Stimulated activated CD8-positive, alpha-beta memory T cell treated with anti-CD3 and anti-CD28 coated beads, Interleukin-12 subunit alpha, Interleukin-12 subunit beta, amount 100 ng/mL, for 24 hours (primary cell): Measurements from ENCODE around the gene ACLY.
"Not testable (repeated sequence)": the region's sequence is repeated elsewhere in the genome, so short reads cannot be mapped to it uniquely, and the experiment has no call there.

Experiments
- DNase-seq: peaks from one replicate; pipeline ENCODE4 v3.0.0-alpha.2; 2020; ENCODE audit errors: extremely low read depth

Gene ACLY

DNA sequence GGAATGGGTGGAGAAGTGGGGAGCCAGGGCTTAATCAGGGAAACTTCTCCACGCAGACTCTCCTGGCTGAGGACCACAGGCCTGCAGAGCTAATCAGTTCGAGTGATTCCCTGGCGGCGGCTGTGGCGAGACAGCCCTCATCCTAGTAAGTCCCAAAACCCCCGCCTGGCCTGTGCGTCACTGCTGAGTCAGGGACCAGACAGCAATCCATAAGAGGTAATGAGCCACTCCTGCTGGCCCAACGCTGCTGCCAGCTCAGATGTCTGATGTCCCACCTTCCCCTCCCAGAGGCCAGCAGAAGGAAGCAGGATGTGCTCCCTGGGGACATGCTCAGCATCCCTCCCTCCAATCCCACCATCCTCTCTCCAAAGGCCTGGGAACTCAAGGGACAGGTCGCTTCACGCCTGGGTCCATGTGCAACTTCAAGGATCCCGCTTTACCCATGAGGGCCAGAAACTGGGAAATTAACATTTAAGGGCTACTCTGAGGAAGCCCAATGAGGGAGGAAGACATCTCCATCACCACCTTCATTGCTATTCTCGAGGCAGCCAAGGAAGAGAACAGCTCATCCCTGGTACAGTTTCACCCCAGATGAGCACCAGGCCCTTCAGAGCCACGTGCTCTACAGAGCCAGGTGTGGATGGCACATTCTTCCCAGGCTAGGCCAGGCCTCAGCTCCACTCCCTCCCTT, 7.9 kb downstream of the ACLY start:
- no peak for DNase-seq

DNA sequence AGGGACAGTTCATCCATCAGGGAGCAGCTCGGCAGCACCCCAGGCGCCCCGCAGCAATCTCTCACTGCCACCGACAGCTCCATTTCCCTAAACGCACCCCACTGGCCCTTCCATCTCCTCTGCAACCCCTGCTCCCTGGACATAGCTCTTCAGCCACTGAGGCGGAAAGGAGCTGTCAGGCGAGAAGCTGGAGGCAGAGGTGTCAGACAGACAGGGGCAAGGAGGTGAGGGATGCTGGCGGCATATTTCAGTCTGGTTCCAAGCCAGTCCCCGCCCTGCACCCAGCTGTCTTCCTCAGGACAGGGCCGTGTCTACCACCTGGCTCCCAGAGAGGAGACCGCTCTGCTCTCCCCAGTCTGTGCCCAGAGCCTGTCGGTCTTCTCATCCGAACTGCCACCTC, 9.7 kb downstream of the ACLY start:
- DNase-seq, result no peak

DNA sequence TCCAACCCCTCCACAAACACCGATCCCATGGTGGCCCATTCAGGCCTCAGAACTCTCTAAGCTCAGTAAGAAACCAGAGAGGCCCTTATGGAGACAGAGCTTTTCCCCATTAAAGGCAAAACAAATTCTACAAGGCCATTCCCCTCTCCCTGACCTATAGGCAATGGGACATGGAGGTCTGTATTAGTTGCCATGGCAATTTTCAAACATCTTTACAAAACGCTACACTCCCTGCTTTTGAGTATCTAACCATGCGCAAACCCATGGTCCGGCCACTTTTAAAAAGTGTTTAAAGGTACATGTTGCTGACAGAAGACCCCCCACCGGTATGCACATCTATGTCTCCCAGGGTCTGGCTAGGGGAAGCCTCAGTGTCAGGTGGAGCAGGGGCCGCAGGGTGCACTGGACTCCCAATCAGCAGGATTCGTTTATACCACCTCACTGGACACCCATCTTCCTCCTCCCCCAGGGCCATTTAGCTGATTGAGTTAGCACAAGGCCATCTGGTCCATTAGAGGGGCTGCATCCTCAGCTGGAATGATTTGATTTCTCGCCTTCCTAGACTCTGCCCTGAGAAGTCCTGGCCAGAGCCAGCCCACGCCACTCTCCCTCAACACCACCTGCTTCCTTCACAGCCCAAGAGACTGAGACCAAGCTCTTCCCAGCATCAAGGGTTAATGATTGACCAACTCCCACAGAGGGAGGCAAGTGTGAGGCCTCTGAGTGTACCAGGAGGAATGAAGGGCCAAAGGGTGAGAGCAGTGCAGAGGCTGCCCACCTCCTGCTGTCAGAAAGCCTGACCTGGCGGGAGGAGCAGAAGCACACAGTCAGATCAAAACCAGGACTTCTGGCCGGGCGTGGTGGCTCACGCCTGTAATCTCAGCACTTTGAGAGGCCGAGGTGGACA, 10.9 kb downstream of the ACLY start:
- DNase-seq, result no peak

DNA sequence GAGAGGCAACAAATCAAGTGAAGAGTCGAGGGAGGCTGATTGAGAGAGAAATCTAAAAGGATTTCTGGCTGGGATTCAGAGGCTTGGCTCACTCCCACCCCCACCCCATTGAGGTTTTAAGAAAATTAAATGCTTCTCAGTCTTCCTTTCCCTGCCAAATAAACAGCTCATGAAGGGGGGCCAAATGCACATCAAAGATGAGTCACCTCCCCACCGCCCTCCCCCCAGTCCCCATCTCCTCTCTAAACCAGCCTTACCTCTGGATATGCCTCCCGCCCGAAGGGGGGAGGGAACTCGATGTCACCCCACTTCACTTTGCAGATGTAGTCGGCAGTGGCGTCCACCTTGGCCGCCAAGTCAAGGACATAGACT, 11.6 kb downstream of the ACLY start:
- no peak for DNase-seq

DNA sequence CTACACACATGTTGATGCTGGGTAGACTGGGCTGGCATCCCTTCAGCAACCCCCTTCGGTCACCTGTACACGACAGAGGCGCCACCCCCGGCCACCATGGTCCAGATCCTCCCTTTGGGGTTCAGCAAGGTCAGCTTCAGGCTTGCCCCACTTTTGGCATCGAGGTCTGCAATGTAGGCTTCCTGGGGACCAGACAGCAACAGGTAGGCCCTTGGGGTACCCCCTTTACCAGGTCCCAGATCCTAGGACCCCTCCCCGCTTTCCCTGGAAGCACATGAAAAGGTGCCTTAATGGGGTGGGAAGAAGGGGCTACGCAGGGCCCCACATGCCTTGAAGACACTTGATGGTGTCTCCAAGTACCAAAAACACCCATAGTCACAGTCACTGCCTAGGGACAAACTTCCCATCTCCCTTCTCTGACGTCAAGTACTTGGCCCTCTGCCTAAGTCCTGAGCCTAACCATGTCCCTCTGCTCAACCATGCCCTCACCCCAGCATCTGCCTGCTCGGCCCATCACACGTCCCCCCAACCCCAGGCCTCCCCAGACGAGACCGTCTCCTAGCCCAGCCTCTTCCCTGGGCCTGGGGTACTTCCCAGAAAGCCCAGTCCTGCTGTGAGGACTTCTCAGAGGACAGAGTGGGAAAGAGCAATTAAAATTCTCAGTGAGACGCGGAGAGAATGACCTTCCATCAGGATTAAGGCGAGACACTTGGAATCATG, 12.1 kb downstream of the ACLY start:
- no peak for DNase-seq

DNA sequence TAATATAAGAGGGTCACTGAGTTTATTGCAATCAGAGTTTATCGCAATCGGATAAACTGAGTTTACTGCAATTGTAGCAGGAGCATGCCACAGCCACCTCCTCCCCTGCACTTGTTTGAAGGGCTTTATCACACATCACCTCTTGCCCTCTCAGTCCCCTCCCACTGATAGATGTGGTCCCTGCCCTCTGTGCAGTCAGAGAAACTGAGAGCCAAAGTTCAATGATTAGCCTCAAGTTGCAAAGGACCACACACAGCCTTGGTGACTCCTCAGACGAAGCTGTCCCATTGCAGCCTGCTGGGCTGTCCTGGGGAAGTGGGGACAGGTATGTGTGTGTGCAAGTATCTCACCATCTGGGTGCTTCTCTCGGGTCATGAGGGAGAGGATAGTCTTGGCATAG, 13.6 kb downstream of the ACLY start:
- DNase-seq, result no peak

DNA sequence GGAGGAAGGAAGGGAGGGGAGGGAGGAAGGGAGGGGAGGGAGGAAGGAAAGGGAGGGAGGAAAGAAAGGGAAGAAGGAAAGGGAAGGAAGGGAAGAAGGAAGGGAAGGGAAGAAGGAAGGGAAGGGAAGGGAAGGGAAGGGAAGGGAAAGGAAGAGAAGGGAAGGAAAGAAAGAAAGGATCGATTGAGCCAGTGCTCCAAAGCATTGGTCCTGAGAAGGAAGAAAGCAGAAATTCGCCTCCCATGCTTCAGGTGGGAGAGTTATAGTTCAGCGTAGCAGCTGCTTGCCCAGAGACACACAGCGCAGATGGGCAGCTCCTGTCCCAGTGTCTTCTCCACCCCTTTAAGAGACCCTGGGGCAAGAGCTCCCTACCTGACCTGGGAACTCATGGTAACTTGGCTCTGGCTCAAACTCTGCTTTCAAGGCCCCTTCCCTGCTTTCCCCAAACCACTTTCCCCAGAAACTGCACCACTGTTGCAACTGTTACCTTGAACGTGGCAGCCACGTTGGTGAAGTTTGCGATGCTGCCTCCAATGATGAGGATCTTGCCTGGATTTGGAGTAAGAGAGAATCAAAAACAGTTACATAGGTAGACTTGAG, 14.4 kb downstream of the ACLY start:
- DNase-seq, result no peak

DNA sequence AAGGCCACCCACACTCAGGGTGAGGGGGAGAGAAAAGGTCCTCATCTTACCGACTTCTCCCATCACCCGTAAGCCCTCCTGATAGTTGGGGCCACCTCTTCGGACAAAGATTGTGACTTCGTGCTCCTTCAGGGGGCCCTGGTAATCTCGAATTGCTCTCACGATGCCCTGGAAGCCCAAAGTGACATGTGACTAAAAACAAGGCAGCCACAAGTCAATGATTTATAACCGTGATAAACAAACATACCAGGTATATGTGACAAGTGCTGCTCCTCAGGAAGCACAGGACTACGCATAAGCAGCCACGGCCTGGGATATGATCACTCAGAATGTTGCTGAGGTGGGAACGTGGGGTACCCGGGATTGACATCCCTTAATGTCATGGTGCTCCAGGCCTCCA, 17.1 kb downstream of the ACLY start:
- no peak for DNase-seq

DNA sequence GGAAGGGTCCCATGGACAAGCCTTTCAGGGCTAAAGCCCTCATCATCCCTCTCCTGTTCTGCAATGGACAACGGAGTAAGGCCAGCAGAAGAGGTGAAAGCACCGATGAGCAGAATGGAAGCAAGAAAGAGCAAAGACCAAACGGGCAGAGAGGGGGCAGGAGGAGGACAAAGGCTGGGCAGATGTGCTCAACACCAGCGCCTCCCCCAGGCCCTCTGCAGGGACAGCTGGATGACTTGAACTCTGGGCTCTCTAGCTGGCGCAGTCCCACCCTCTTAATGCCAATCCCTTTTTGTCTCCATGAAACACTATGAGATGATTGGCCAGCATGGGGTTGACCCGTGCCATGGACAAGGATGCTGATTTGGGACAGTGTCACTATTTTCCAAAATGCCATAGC, 22.0 kb downstream of the ACLY start:
- no peak for DNase-seq

DNA sequence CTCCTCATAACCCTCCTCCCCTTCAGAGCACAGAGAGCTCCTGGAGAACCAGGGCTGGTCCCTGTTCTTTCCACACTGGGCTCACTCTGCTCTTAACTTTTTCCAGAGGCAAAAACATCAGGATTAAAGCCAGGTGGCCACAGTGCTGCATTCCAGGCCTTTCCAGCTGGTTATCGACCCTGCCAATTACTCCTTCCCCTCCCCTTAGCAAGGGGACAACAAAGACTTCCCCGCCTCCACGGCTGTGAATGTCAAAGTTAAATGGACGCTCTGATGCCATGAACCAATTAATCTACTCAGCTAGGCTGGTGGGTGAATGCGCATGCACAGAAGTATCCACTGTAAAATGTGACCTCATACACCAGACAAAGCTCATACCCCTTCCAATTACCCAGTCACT, 23.1 kb downstream of the ACLY start:
- DNase-seq, result no peak

DNA sequence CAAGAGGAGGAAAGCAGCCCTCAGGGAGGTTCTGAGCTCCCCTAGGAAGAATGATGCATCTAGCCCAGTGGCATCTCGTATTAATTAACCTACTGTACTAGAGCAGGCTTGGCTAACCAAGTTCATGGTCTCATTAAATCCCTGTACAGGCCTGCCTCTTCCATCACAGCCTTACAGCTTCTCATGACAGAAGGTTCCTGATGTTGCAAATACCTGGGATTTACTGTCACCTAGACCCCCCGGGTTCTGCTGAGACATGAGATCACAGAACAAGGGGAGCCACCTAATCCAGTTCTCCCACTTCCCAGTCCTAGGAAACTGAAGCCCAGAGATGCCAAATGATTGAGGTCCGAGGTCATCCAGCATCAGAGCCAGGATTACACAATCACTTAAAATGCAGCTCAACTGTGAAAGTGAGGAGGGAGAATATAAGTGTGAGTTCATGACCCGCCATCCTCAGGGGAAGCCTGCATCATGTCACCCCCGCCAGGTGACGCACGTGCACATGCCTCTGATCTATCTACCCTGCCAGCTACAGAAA, 23.9 kb downstream of the ACLY start:
- DNase-seq, result no peak

DNA sequence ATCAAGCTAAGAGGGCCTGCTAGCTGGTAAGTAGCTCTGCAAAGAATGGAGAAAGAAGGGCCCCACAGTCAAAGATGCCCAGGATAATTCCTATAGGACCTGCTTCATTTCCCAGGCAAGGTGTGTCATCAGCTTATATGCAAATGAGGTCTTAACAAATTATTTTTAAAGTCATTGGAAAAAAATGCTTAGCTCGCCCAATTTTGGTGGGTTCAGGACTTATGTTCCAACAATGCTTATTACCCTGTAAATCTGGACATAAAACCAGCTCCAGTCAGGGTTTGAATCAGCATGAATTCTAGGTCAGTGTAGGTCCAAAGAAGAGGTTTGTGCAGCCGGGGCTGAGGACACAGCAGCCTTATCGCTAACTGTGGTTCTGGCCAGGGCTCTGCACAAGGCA, 25.4 kb downstream of the ACLY start:
- DNase-seq, result no peak

DNA sequence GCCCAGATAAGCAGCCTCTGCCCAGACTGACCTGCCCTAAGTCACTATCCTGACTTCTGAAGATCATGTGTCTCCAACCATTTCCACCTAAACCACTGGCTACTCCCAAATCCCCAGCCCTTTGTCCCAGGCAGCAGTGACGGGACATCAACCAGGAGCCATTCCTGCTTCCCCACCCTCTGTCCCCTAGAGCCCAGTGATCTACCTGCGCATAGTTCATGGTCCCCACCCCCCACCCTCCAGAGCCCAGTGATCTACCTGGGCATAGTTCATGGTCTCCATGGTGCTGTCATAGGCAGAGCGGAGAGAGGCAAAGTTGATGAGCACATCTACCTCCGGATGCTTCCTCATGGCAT, 26.8 kb downstream of the ACLY start:
- no peak for DNase-seq

DNA sequence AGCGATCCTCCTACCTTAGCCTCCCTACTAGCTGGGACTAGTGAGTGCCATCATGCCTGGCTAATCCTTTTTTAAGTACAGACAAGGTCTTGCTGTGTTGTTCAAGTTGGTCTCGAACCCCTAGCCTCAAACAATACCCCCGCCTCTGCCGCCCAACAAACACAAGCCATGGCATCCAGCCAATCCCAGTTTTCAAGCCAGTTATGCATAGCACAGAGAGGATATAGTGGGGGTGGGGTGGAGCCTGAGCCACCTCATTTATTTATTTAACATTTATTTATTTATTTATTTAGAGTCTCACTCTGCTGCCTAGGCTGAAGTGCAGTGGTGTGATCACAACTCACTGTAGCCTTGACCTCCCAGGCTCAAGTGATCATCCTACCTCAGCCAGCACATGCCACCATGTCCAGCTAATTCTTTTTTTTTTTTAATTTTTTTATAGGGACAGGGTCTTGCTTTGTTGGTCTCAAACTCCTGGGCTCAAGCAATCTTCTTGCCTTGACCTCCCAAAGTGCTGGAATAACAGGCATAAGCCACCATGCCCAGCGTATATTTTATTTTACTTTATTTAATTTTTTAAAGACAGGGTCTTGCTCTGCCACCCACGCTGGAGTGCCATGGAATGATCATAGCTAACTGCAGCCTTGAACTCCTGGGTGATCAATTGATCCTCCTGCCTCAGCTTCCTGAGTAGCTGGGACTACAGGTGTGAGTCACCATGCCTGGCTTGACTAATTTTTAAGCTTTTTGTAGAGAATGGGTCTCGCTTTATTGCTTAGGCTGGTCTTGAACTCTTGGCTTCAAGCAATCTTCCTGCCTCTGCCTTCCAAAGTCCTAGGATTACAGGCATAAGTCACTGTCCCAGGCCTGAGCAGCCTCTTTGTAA, 27.4 kb downstream of the ACLY start:
- DNase-seq, result no peak

DNA sequence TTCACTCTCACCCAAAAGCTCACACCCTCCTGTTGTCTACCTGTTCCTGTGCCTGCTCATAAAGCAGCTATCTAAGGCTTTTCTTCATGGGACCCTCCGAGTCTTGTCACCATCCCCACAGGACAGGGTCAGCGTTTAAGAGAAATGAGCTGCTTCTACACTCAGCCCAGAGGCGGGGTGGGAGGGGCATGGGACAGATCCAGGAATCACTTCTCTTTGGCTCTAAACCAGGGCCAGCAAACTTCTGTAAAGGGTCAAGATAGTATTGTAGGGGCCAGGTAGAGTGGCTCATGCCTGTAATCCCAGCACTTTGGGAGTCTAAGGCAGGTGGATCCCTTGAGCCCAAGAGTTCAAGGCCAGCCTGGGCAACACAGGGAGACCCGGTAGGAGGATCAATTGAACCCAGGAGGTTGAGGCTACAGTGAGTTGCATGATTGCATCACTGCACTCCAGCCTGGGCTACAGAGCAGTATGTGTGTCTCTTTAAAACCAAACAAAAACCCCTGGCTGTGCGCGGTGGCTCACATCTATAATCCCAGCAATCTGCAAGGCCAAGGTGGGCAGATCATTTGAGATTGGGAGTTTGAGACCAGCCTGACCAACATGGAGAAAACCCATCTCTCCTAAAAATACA, 30.3 kb downstream of the ACLY start:
- DNase-seq, result no peak

DNA sequence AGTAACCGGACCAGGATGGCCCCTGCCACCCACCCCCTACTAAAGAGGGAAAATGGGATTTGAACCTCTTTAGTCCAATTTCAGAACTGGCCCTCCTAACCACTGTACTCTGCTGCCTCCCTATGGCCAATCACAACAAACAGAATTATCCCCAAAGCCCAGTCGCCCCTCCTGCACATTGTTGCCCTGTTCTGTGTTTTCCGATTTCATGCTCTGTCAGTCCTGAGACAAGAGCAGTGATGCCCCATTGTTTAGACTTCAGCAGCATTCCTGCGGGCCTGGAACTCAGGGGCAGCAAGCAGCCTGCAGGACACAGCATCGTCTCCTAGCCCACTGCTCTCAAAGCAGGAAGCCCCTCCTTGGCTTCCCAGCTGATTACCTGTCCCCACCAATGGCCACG, 33.0 kb downstream of the ACLY start:
- no peak for DNase-seq

DNA sequence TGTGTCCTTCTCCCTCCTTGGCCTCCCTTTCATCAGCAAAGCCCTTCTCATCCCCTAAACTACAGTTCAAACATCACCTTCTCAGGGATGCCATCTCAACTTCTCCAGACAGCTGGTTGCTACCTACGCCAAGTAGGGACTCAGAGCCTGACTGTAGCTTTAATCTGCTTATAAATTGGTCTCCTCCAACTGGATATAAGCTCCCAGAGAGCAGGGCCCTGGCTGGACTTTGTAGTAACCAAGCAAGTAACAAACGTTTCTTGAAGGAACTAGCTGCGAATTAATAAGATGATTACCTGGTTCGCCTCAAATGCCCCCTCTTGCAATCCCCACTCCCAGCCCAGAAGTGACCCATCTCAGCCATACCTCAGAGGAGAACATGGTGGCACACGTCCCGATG, 36.0 kb downstream of the ACLY start:
- no peak for DNase-seq

DNA sequence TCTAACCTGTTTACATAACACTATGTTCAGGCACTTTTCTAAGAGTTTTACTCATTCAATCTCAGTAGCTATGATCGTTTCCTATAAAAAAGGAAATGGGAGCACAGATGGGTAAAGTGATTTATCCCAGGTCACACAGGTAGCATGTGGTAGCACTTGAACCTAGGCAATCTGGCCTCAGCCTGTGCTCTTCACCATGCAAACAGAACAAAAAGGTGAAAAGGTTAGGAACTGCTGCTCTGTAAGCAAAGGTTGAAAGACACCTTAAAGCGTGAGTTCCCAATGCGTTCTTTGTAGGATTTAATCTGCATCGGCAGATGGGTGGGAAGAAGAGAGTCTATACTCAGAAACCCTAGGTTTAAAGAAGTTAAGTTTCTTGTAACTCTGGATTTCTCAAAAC, 38.6 kb downstream of the ACLY start:
- no peak for DNase-seq

DNA sequence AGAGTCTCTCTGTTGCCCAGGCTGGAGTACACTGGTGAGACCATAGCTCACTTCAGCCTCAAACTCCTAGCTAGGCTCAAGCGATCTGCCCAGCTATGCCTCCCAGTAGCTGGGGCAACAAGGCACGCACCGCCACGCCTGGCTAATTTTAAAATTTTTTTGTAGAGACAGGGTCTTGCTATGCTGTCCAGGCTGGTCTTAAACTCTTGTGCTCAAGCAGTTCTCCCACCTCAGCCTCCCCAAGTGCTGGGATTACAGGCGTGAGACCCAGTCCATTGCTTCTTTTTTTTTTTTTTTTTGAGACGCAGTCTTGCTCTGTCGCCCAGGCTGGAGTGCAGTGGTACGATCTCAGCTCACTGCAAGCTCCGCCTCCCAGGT, 44.5 kb downstream of the ACLY start:
- DNase-seq, result not testable (repeated sequence)

DNA sequence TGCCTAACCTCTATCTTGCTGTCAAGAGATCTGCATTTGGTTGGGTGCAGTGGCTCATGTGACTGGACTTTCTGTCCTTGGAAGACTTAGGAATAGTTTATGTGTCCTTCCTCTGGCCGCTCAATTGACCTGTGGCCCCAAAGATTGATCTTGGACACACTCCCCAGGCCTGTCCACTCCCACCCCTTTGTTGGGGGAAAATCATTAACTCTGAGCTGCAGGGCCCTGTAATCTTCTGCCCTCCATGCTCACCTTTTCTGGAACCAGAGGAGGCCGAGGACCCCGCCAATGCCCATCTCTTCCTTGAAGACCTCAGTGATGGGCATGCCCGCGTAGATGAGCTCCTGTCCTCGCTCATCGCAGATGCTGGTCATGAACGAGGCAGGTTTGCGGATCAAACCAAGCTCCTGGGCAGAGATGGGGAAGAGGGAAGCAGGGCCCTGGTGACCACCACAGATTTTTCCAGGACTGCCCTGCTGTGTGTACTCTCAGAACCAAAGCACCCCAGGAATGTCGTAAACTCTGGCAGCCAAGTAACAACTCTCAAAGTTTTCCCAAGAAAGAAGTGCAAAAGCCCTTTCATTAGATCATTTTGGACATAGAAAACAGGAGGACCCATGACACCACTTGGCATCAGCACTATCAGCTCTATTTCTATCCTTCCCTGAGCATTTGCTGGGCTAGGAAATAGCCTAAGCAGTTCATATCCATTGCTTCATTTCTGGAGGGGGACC, 45.0 kb downstream of the ACLY start:
- DNase-seq, result no peak
